ENCODE measurements around the gene APLNR. TPM values are rescaled to one million over a fixed set of nuclear protein-coding genes. Genes with fewer than 3 reads are reported as not detected.

APLNR gene
- total RNA-seq, 1 experiment from 2014 or later: not detected

- in situ Hi-C loops (cut with HindIII; ENCODE audit: low pct_unique_long_range_greater_than_20kb, low sequenced_read_pairs): no loop called here
- DNase-seq (ENCODE audit: low read depth, low spot score): no peak
Measured at GRCh38 chr11:57260937-57261783, 24.1 kb upstream of the APLNR start.

- in situ Hi-C loops (cut with HindIII; ENCODE audit: low pct_unique_long_range_greater_than_20kb, low sequenced_read_pairs): no loop called here
- DNase-seq (ENCODE audit: low read depth, low spot score): no peak
Measured at GRCh38 chr11:57256119-57256518, 19.1 kb upstream of the APLNR start.

- in situ Hi-C loops (cut with HindIII; ENCODE audit: low pct_unique_long_range_greater_than_20kb, low sequenced_read_pairs): no loop called here
- DNase-seq (ENCODE audit: low read depth, low spot score): peak; percentile 65
Measured at GRCh38 chr11:57255618-57256017, 18.6 kb upstream of the APLNR start.

GRCh38 chr11:57254631-57255030, 17.6 kb upstream of the APLNR start:
- in situ Hi-C loops (cut with HindIII; ENCODE audit: low pct_unique_long_range_greater_than_20kb, low sequenced_read_pairs): no loop called here

GRCh38 chr11:57251491-57252104, 14.5 kb upstream of the APLNR start:
- peak; percentile 10 for DNase-seq (ENCODE audit: low read depth, low spot score)
- in situ Hi-C loops (cut with HindIII; ENCODE audit: low pct_unique_long_range_greater_than_20kb, low sequenced_read_pairs): no loop called here

More at GRCh38 chr11:57254631-57255030, 17.6 kb upstream of the APLNR start:
- peak; percentile 71 for DNase-seq (ENCODE audit: low read depth, low spot score)

GRCh38 chr11:57251037-57251436, 14.0 kb upstream of the APLNR start:
- in situ Hi-C loops (cut with HindIII; ENCODE audit: low pct_unique_long_range_greater_than_20kb, low sequenced_read_pairs): no loop called here
- peak; percentile 9 for DNase-seq (ENCODE audit: low read depth, low spot score)

- peak; percentile 69 for DNase-seq (ENCODE audit: low read depth, low spot score)
- in situ Hi-C loops (cut with HindIII; ENCODE audit: low pct_unique_long_range_greater_than_20kb, low sequenced_read_pairs): no loop called here
Measured at GRCh38 chr11:57249384-57250319, 12.6 kb upstream of the APLNR start.

- in situ Hi-C loops (cut with HindIII; ENCODE audit: low pct_unique_long_range_greater_than_20kb, low sequenced_read_pairs): no loop called here
- peak; percentile 79 for DNase-seq (ENCODE audit: low read depth, low spot score)
Measured at GRCh38 chr11:57248780-57249383, 11.8 kb upstream of the APLNR start.

- no peak for DNase-seq (ENCODE audit: low read depth, low spot score)
- in situ Hi-C loops (cut with HindIII; ENCODE audit: low pct_unique_long_range_greater_than_20kb, low sequenced_read_pairs): no loop called here
Measured at GRCh38 chr11:57244911-57245310, 7.9 kb upstream of the APLNR start.

GRCh38 chr11:57241353-57241972, 4.4 kb upstream of the APLNR start:
- in situ Hi-C loops (cut with HindIII; ENCODE audit: low pct_unique_long_range_greater_than_20kb, low sequenced_read_pairs): no loop called here
- DNase-seq (ENCODE audit: low read depth, low spot score): no peak

GRCh38 chr11:57240757-57241156, 3.7 kb upstream of the APLNR start:
- in situ Hi-C loops (cut with HindIII; ENCODE audit: low pct_unique_long_range_greater_than_20kb, low sequenced_read_pairs): no loop called here
- DNase-seq (ENCODE audit: low read depth, low spot score): no peak

GRCh38 chr11:57240007-57240406, 3.0 kb upstream of the APLNR start:
- DNase-seq (ENCODE audit: low read depth, low spot score): no peak
- in situ Hi-C loops (cut with HindIII; ENCODE audit: low pct_unique_long_range_greater_than_20kb, low sequenced_read_pairs): no loop called here

- in situ Hi-C loops (cut with HindIII; ENCODE audit: low pct_unique_long_range_greater_than_20kb, low sequenced_read_pairs): no loop called here
- DNase-seq (ENCODE audit: low read depth, low spot score): no peak
Measured at GRCh38 chr11:57239348-57239747, 2.3 kb upstream of the APLNR start.

GRCh38 chr11:57235761-57236703, 1.0 kb downstream of the APLNR start:
- no peak for DNase-seq (ENCODE audit: low read depth, low spot score)
- in situ Hi-C loops (cut with HindIII; ENCODE audit: low pct_unique_long_range_greater_than_20kb, low sequenced_read_pairs): no loop called here

GRCh38 chr11:57233702-57234101, 3.3 kb downstream of the APLNR start:
- in situ Hi-C loops (cut with HindIII; ENCODE audit: low pct_unique_long_range_greater_than_20kb, low sequenced_read_pairs): no loop called here
- no peak for DNase-seq (ENCODE audit: low read depth, low spot score)

- DNase-seq (ENCODE audit: low read depth, low spot score): no peak
- in situ Hi-C loops (cut with HindIII; ENCODE audit: low pct_unique_long_range_greater_than_20kb, low sequenced_read_pairs): no loop called here
Measured at GRCh38 chr11:57231539-57232253, 5.4 kb downstream of the APLNR start.
